Measurements from ENCODE around the gene PLK2.

The PLK2 gene

DNA sequence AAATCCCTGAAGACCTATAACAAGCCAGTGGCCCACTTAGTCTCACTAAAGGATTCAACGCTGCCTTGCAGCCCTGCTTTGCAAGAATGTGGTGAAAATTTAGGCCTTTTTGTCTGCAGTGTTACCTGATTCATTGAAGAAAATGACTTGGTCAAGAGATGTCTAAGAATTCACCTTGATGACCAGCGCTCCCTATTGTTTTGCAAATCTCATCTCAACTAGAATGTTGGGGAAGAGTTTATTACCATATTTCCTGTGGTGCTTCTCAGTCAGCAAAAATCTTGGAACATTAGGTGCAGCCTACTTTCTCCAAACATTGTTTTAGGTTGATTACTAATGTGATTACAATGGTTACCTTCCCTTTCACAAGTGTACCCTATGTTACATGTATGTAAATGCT is 53.5 kb downstream of the PLK2 start:
- no peak for DNase-seq (ENCODE audit: low spot score)
- in situ Hi-C loops (cut with MboI; ENCODE audit: low sequenced_read_pairs, unreplicated experiment) = no loop called here
- TF ChIP-seq, protein P1, sequence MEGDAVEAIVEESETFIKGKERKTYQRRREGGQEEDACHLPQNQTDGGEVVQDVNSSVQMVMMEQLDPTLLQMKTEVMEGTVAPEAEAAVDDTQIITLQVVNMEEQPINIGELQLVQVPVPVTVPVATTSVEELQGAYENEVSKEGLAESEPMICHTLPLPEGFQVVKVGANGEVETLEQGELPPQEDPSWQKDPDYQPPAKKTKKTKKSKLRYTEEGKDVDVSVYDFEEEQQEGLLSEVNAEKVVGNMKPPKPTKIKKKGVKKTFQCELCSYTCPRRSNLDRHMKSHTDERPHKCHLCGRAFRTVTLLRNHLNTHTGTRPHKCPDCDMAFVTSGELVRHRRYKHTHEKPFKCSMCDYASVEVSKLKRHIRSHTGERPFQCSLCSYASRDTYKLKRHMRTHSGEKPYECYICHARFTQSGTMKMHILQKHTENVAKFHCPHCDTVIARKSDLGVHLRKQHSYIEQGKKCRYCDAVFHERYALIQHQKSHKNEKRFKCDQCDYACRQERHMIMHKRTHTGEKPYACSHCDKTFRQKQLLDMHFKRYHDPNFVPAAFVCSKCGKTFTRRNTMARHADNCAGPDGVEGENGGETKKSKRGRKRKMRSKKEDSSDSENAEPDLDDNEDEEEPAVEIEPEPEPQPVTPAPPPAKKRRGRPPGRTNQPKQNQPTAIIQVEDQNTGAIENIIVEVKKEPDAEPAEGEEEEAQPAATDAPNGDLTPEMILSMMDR (IDR thresholded peaks at IDR 0.05; ENCODE audit: borderline replicate concordance, control extremely low read depth, extremely low read depth, insufficient read depth, missing control alignments) = no peak

DNA sequence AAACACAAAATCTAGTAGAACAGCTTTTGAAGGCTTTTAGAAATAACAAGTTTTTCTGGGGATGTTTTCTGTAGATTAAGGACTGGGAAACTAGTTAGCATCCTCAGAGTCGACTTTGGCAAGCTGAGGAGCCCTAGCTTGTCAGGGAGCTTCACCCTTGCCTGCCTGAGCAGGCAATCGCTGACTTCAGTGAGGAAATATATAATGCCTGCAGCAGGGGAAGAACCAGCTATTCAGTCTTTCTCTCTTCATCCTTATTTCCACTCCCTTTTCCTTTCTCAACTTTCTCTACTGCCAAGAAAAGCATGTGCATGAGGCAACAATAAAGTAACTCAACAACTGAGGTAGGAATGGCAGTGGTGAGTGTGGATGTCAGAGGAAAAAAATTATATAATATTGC is 54.7 kb downstream of the PLK2 start:
- TF ChIP-seq, protein P1 (IDR thresholded peaks at IDR 0.05; ENCODE audit: borderline replicate concordance, control extremely low read depth, extremely low read depth, insufficient read depth, missing control alignments) = no peak
- no peak for DNase-seq (ENCODE audit: low spot score)
- in situ Hi-C loops (cut with MboI; ENCODE audit: low sequenced_read_pairs, unreplicated experiment) = no loop called here

DNA sequence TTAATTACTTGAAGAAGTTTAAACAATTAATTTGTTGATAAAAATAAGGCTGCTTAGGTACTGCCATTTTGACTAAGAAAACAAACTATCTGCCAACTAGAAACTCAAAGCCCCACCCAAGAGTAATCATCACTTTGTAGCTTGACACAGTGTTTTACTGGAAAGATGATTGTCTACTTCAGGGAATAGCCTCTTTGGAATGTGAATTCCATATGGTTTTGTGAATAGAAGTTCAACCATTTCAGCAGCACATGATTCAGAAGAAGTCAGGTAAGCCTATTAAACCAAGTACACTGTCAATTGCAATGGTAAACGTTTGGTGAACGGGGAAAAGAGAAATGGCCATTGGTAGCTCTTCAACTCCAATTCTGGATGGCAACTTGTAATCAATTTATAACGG is 55.2 kb downstream of the PLK2 start:
- TF ChIP-seq, protein P1 (IDR thresholded peaks at IDR 0.05; ENCODE audit: borderline replicate concordance, control extremely low read depth, extremely low read depth, insufficient read depth, missing control alignments) = no peak
- DNase-seq (ENCODE audit: low spot score) = no peak
- in situ Hi-C loops (cut with MboI; ENCODE audit: low sequenced_read_pairs, unreplicated experiment) = no loop called here
